GM10266 (cell line): Measurements from ENCODE around the gene ABHD14A.
A peak's percentile ranks its signal among the peaks of the same experiment; 100 is the strongest.

Experiments used
- DNase-seq: peaks from one replicate; pipeline ENCODE4 v3.0.0; 2012; ENCODE audit errors: extremely low spot score
- TF ChIP-seq, protein P1 (sequence below): IDR thresholded peaks from 2 replicates; pipeline ENCODE4 v1.5.1; 2012; ENCODE audit warnings: mild to moderate bottlenecking, low read depth; ENCODE audit not compliant: control insufficient read depth, insufficient read depth; ENCODE audit errors: missing control alignments

ABHD14A gene

GRCh38 chr3:51966922-51967383 is 7.9 kb upstream of the ABHD14A start:
- TF ChIP-seq, protein P1, sequence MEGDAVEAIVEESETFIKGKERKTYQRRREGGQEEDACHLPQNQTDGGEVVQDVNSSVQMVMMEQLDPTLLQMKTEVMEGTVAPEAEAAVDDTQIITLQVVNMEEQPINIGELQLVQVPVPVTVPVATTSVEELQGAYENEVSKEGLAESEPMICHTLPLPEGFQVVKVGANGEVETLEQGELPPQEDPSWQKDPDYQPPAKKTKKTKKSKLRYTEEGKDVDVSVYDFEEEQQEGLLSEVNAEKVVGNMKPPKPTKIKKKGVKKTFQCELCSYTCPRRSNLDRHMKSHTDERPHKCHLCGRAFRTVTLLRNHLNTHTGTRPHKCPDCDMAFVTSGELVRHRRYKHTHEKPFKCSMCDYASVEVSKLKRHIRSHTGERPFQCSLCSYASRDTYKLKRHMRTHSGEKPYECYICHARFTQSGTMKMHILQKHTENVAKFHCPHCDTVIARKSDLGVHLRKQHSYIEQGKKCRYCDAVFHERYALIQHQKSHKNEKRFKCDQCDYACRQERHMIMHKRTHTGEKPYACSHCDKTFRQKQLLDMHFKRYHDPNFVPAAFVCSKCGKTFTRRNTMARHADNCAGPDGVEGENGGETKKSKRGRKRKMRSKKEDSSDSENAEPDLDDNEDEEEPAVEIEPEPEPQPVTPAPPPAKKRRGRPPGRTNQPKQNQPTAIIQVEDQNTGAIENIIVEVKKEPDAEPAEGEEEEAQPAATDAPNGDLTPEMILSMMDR = no peak
- no peak for DNase-seq

GRCh38 chr3:51967384-51968169 is 7.3 kb upstream of the ABHD14A start, which contains the start of gene PCBP4:
PCBP4 (minus strand) TSS chr3:51967454; CDS start chr3:51961240, 6,214 bp downstream.
- TF ChIP-seq, protein P1 = no peak
- peak; percentile 83 for DNase-seq

DNA sequence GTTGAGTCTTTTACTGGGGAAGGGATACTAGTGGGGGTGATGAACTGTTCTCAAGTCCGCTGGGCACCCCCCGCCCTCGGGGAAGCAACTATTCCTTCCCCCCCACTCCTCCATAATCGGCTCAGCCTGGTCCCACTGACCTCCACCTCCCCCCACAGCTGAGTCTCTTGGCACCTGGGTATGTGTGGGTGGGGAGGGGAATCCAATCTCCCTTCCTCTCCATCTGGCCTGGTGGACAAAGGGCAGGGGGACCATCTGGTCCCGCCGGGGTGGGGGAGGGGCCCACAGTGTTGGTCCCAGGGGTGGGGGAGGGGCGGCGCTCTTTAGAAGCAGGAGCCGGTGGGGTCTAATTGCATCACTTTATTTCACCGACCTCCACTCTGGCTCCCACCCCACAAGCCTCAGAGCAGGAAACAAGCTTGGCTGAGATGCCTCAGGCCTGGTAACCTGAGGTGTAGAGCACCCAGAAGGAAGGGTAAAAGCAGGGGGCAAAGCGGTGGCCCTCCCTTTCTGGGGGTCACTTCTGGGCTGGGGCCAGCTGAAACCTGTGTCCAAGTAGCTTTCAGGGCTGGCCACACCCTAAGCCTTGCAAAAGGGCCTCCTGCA is 6.6 kb upstream of the ABHD14A start:
- DNase-seq = no peak
- TF ChIP-seq, protein P1 = no peak

DNA sequence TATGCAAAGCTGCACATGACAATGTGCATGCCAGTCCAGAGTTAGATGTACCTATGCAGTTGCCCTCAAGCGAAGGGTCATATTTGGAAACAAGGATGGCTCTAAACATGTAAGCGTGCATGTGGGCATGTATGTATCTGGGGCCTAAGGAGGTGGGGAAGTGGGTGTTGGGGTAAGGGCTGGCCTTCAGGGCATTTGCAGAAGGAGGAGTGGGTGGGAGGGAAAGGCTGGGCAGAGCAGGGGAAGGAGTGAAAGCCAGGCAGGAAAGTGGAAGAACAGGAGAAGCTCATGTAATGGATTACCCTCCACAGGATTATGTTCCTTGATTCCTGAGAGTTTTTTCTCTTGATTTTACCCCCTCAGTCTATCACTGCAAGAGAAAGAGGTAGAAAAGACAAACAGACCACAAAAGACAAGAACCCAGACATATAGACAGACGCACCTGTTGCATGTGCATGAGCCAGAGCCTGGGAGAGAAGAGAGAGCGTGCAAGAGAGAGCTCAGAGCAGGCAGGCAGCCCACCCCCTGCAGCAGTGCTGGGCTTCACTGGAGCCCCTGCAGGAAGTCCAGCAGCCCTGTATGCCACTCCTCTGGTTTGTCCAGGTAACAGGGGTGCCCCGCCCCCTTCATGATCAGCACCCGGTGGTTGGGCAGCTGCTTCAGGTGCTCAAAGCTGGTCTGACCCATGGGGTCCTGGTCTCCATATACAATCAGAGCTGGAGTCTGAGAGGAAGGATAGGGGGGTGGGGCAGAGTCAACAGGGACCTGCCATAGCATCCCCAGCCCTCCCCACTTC is 5.8 kb upstream of the ABHD14A start:
- TF ChIP-seq, protein P1 = no peak
- no peak for DNase-seq

GRCh38 chr3:51969841-51970240 is 5.0 kb upstream of the ABHD14A start:
- no peak for DNase-seq
- TF ChIP-seq, protein P1 = no peak

- TF ChIP-seq, protein P1 = no peak
- DNase-seq = no peak
These were observed 4.1 kb upstream of the ABHD14A start for GRCh38 chr3:51970606-51971300.
